Measurements from ENCODE around the gene ATF3. TPM values are rescaled to one million over a fixed set of nuclear protein-coding genes. Genes with fewer than 3 reads are reported as not detected.

The ATF3 gene
- total RNA-seq, 2 experiments from 2014 or later, result 10.4 to 12.7 TPM

- Mint-ChIP-seq H3K9me3 (no peaks in the 10 kb centered on the region), H3K27ac (no peak overlapping the region), H3K36me3 (ENCODE audit: low read depth) (peaks cover 5% of the 10 kb centered on the region), H3K4me3 (peak overlapping the region; percentile 65), H3K27me3 (peaks cover 4% of the 10 kb centered on the region), H3K4me1 (ENCODE audit: low read depth) (peaks cover 16% of the 10 kb centered on the region)
- intact Hi-C loops (cut with DNase I, micrococcal nuclease), result loop anchor here (5.0 to 10.0 kb wide), 3 partner anchors 38 to 984 kb away; partner anchors contain the start of gene ATF3 (in 1 of the 2)
- no peak for DNase-seq
- ChIA-PET POLR2A (interaction anchor here (0.7 kb wide), 1 partner anchor 11 kb away, joined by 3 read pairs; no protein-coding TSS in a partner anchor), CTCF (no interaction called here)
- Histone ChIP-seq H3K9me3 (ENCODE audit: control insufficient read depth in 1 of 2, insufficient read depth in 1 of 2, low read length in 2 of 2) (peaks cover 0 to 3% of the 10 kb centered on the region in 2 experiments), H3K27me3 (ENCODE audit: control insufficient read depth in 1 of 2, insufficient read depth in 2 of 2, low read length in 2 of 2) (no peaks in the 10 kb centered on the region), H3K4me3 (ENCODE audit: low read length) (no peak overlapping the region), H3K4me1 (ENCODE audit: insufficient read depth, low read length) (peaks cover 6% of the 10 kb centered on the region), H3K27ac (ENCODE audit: low read depth in 1 of 2, low read length in 2 of 2) (no peak overlapping the region), H3K36me3 (ENCODE audit: insufficient read depth, low read length) (no peaks in the 10 kb centered on the region)
- no peak for TF ChIP-seq CTCF (IDR thresholded peaks at IDR 0.05)
- ATAC-seq (ENCODE audit: poor library complexity), result no peak
Measured at GRCh38 chr1:212568978-212569537, 39.5 kb upstream of the ATF3 start.

GRCh38 chr1:212574732-212575131, 33.8 kb upstream of the ATF3 start:
- H3K27me3 ChIP-seq (ENCODE audit: control insufficient read depth in 1 of 2, insufficient read depth in 2 of 2, low read length in 2 of 2), result no peaks in the 10 kb centered on the region
- no peaks in the 10 kb centered on the region for H3K4me1 ChIP-seq (ENCODE audit: insufficient read depth, low read length)
- Mint-ChIP-seq H3K9me3 (no peaks in the 10 kb centered on the region), H3K4me3 (no peak overlapping the region), H3K27ac (no peak overlapping the region), H3K27me3 (peaks cover 23% of the 10 kb centered on the region), H3K36me3 (ENCODE audit: low read depth) (no peaks in the 10 kb centered on the region), H3K4me1 (ENCODE audit: low read depth) (no peaks in the 10 kb centered on the region)
- no peak overlapping the region for H3K27ac ChIP-seq (ENCODE audit: low read depth in 1 of 2, low read length in 2 of 2)
- no peaks in the 10 kb centered on the region for H3K36me3 ChIP-seq (ENCODE audit: insufficient read depth, low read length)
- TF ChIP-seq CTCF (IDR thresholded peaks at IDR 0.05), result no peak
- POLR2A ChIA-PET, result no interaction called here
- CTCF ChIA-PET, result no interaction called here
- intact Hi-C loops (cut with DNase I, micrococcal nuclease), result no loop called here
- ATAC-seq (ENCODE audit: poor library complexity) (no peak), DNase-seq (no peak)
- H3K9me3 ChIP-seq (ENCODE audit: control insufficient read depth in 1 of 2, insufficient read depth in 1 of 2, low read length in 2 of 2), result peaks cover 0 to 3% of the 10 kb centered on the region in 2 experiments
- H3K4me3 ChIP-seq (ENCODE audit: low read length), result no peak overlapping the region

GRCh38 chr1:212575333-212575732, 33.2 kb upstream of the ATF3 start:
- H3K9me3 Mint-ChIP-seq, result no peaks in the 10 kb centered on the region

More at GRCh38 chr1:212575333-212575732, 33.2 kb upstream of the ATF3 start:
- Histone ChIP-seq H3K27me3 (ENCODE audit: control insufficient read depth in 1 of 2, insufficient read depth in 2 of 2, low read length in 2 of 2) (no peaks in the 10 kb centered on the region), H3K4me3 (ENCODE audit: low read length) (no peak overlapping the region), H3K4me1 (ENCODE audit: insufficient read depth, low read length) (peaks cover 5% of the 10 kb centered on the region), H3K27ac (ENCODE audit: low read depth in 1 of 2, low read length in 2 of 2) (no peak overlapping the region), H3K36me3 (ENCODE audit: insufficient read depth, low read length) (no peaks in the 10 kb centered on the region), H3K9me3 (ENCODE audit: control insufficient read depth in 1 of 2, insufficient read depth in 1 of 2, low read length in 2 of 2) (peaks cover 0 to 3% of the 10 kb centered on the region in 2 experiments)
- DNase-seq, result no peak
- Mint-ChIP-seq H3K27ac (no peak overlapping the region), H3K4me3 (no peak overlapping the region), H3K36me3 (ENCODE audit: low read depth) (no peaks in the 10 kb centered on the region), H3K4me1 (ENCODE audit: low read depth) (no peaks in the 10 kb centered on the region), H3K27me3 (peaks cover 23% of the 10 kb centered on the region)
- intact Hi-C loops (cut with DNase I, micrococcal nuclease), result no loop called here
- no peak for ATAC-seq (ENCODE audit: poor library complexity)
- CTCF ChIA-PET, result no interaction called here
- no peak for TF ChIP-seq CTCF (IDR thresholded peaks at IDR 0.05)
- POLR2A ChIA-PET, result no interaction called here

Data from CD4-positive, alpha-beta T cell (primary cell).